Astrocyte (in vitro differentiated cells and primary cell): ENCODE results near the gene RNF144A.

Experiments used
- EZH2 ChIP-seq: IDR thresholded peaks from 2 replicates; pipeline ENCODE4 v1.6.1; 2012; ENCODE audit warnings: mild to moderate bottlenecking, low read length, inconsistent platforms; ENCODE audit not compliant: insufficient read depth
- TF ChIP-seq, protein P1 (sequence below): IDR thresholded peaks from 2 replicates; pipeline ENCODE4 v1.5.1; 2011; ENCODE audit warnings: low read depth, mild to moderate bottlenecking, inconsistent platforms, low read length, moderate library complexity; ENCODE audit not compliant: insufficient read depth

DNA sequence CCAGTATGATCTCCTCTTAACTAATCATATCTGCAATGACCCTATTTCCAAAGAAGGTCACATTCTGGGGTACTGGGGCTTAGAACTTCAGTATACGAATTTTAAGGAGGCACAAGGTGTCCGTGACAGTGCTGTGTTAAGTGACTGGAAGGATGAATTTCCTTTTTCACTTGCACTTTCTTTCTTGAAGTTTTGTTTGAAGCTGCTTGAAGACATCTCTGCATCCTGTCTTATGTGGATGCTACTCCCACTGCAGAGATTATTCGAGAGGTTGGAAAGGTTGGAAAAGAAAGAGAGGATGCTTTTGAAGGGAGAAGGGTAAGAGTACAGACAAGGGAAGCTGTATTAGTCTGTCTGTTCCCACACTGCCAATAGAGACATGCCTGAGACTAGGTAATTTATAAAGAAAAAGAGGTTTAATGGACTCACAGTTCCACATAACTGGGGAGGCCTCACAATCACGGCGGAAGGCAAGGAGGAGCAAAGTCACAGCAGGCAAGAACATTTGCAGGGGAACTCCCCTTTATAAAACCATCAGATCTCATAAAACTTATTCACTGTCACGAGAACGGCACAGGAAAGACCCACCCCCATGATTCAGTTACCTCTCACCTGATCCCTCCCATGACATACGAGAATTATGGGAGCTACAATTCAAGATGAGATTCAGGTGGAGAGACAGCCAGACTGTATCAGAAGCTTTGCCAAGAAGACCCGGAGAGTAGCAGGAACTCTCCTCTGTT, 3.6 kb upstream of the RNF144A start:
- TF ChIP-seq, protein P1, sequence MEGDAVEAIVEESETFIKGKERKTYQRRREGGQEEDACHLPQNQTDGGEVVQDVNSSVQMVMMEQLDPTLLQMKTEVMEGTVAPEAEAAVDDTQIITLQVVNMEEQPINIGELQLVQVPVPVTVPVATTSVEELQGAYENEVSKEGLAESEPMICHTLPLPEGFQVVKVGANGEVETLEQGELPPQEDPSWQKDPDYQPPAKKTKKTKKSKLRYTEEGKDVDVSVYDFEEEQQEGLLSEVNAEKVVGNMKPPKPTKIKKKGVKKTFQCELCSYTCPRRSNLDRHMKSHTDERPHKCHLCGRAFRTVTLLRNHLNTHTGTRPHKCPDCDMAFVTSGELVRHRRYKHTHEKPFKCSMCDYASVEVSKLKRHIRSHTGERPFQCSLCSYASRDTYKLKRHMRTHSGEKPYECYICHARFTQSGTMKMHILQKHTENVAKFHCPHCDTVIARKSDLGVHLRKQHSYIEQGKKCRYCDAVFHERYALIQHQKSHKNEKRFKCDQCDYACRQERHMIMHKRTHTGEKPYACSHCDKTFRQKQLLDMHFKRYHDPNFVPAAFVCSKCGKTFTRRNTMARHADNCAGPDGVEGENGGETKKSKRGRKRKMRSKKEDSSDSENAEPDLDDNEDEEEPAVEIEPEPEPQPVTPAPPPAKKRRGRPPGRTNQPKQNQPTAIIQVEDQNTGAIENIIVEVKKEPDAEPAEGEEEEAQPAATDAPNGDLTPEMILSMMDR = no peak
- TF ChIP-seq EZH2 = no peak
